CD4-positive, alpha-beta memory T cell (primary cell): ENCODE results near the gene KIF2A. TPM values are rescaled to one million over a fixed set of nuclear protein-coding genes. Genes with fewer than 3 reads are reported as not detected.
A peak's percentile ranks its signal among the peaks of the same experiment; 100 is the strongest.

ENCODE experiments used
- CTCF ChIA-PET: fragments of 350-600 bp; sonication (Branson Sonifier 250); formaldehyde crosslinking; loops from one replicate; lab custom pipeline; 2021; ENCODE audit warnings: inconsistent platforms; ENCODE audit not compliant: partially characterized antibody; lab: Charles Lee
- POLR2A ChIA-PET: fragments of 350-600 bp; sonication (Branson Sonifier 250); formaldehyde crosslinking; loops from one replicate; lab custom pipeline; 2021; ENCODE audit not compliant: partially characterized antibody; lab: Charles Lee
- DNase-seq, 5 donors: peaks; one replicate each; pipeline versions ENCODE4 v3.0.0 to v3.0.0-alpha.2; 2020 to 2022; ENCODE audit warnings: mixed read lengths in 1 of 5
- H3K27ac ChIP-seq: one replicate; pipeline ENCODE4 v1.7.0; 2013; ENCODE audit warnings: low read depth, low read length
- H3K27me3 ChIP-seq: 2 replicates; pipeline ENCODE4 v1.7.0; 2013; ENCODE audit warnings: mild to moderate bottlenecking, low read length, moderate library complexity; ENCODE audit not compliant: insufficient read depth
- H3K36me3 ChIP-seq: 2 replicates; pipeline ENCODE4 v1.7.0; 2013; ENCODE audit warnings: mild to moderate bottlenecking, low read length, moderate library complexity; ENCODE audit not compliant: insufficient read depth
- H3K4me1 ChIP-seq: 2 replicates; pipeline ENCODE4 v1.7.0; 2013; ENCODE audit warnings: mild to moderate bottlenecking, low read length, moderate library complexity; ENCODE audit not compliant: insufficient read depth
- H3K4me3 ChIP-seq, 2 donors: one replicate each; pipeline ENCODE4 v1.7.0; 2013; ENCODE audit warnings: low read length in 2 of 2, mild to moderate bottlenecking in 1 of 2
- H3K9me3 ChIP-seq, 2 donors: one replicate each; pipeline ENCODE4 v1.7.0; 2013; ENCODE audit warnings: low read length in 2 of 2, control low read depth in 1 of 2; ENCODE audit not compliant: control insufficient read depth in 1 of 2
- H3K27ac Mint-ChIP-seq, 7 donors: one replicate each; pipeline ENCODE4 v1.8.0; 2020 to 2021; ENCODE audit warnings: mixed read lengths in 7 of 7, mild to moderate bottlenecking in 6 of 7, inconsistent platforms in 3 of 7, moderate library complexity in 3 of 7
- H3K27me3 Mint-ChIP-seq, 2 donors: one replicate each; pipeline ENCODE4 v1.8.0; 2020 to 2021; ENCODE audit warnings: mixed read lengths in 2 of 2
- H3K36me3 Mint-ChIP-seq, 2 donors: one replicate each; pipeline ENCODE4 v1.8.0; 2020 to 2021; ENCODE audit warnings: mixed read lengths in 2 of 2, inconsistent platforms in 1 of 2, mild to moderate bottlenecking in 1 of 2
- H3K4me1 Mint-ChIP-seq, 4 donors: one replicate each; pipeline ENCODE4 v1.8.0; 2020 to 2021; ENCODE audit warnings: mixed read lengths in 4 of 4, mild to moderate bottlenecking in 1 of 4
- H3K4me3 Mint-ChIP-seq, 8 donors: one replicate each; pipeline ENCODE4 v1.8.0; 2020 to 2021; ENCODE audit warnings: mixed read lengths in 8 of 8, mild to moderate bottlenecking in 7 of 8, moderate library complexity in 6 of 8, inconsistent platforms in 3 of 8
- H3K9me3 Mint-ChIP-seq, 8 donors: one replicate each; pipeline ENCODE4 v1.8.0; 2020 to 2021; ENCODE audit warnings: mixed read lengths in 8 of 8, mild to moderate bottlenecking in 5 of 8, inconsistent platforms in 3 of 8, moderate library complexity in 1 of 8
- intact Hi-C: fragments of 100-400 bp; cut with micrococcal nuclease; formaldehyde crosslinking; loops from one replicate; pipeline ENCODE4 v1.15.1; 2023
- polyA plus RNA-seq, 2 donors: library from polyadenylated mRNA; unstranded; fragments of 300-500 nt; fragmentation: Illumina TruSeq; gene quantifications; one replicate each; pipeline ENCODE4 v1.2.3, GENCODE V29; 2021
- total RNA-seq, 2 experiments: library from RNA; stranded (reverse); gene quantifications; one replicate each; pipeline ENCODE4 v1.2.3, GENCODE V29; 2021

Gene KIF2A
- total and polyA plus RNA-seq, 4 experiments from 2014 or later, result 133 to 158 (median 154) TPM

- H3K27ac Mint-ChIP-seq, result peak overlapping the region in 4 of 7 donors; percentile 5 to 65 (median 12)
- intact Hi-C loops, result no loop called here
These were observed 66.6 kb downstream of the KIF2A start for GRCh38 chr5:62372600-62372999.

GRCh38 chr5:62373382-62373781 is 67.4 kb downstream of the KIF2A start:
- Mint-ChIP-seq H3K36me3 (peaks cover 19 to 60% of the 10 kb centered on the region in 2 donors), H3K4me1 (peaks cover 0 to 4% (median 3%) of the 10 kb centered on the region in 4 donors), H3K27me3 (no peaks in the 10 kb centered on the region), H3K4me3 (no peak overlapping the region), H3K9me3 (no peaks in the 10 kb centered on the region), H3K27ac (peak overlapping the region in 2 of 7 donors; percentile 36 to 60)
- ChIA-PET CTCF (no interaction called here), POLR2A (no interaction called here)
- no peak overlapping the region for H3K4me3 ChIP-seq
- intact Hi-C loops, result no loop called here
- no peaks in the 10 kb centered on the region for H3K27me3 ChIP-seq
- DNase-seq, result no peak
- H3K36me3 ChIP-seq, result peaks cover 45% of the 10 kb centered on the region
- H3K27ac ChIP-seq, result no peak overlapping the region
- no peaks in the 10 kb centered on the region for H3K4me1 ChIP-seq
- H3K9me3 ChIP-seq, result no peaks in the 10 kb centered on the region

More at GRCh38 chr5:62372600-62372999, 66.6 kb downstream of the KIF2A start:
- ChIA-PET CTCF (no interaction called here), POLR2A (no interaction called here)
- H3K36me3 ChIP-seq, result peaks cover 37% of the 10 kb centered on the region
- H3K9me3 ChIP-seq, result no peaks in the 10 kb centered on the region
- H3K27me3 ChIP-seq, result no peaks in the 10 kb centered on the region
- Mint-ChIP-seq H3K36me3 (peaks cover 16 to 53% of the 10 kb centered on the region in 2 donors), H3K4me1 (peaks cover 0 to 4% (median 3%) of the 10 kb centered on the region in 4 donors), H3K27me3 (no peaks in the 10 kb centered on the region), H3K9me3 (no peaks in the 10 kb centered on the region), H3K4me3 (no peak overlapping the region)
- H3K27ac ChIP-seq, result no peak overlapping the region
- H3K4me1 ChIP-seq, result no peaks in the 10 kb centered on the region
- no peak for DNase-seq
- no peak overlapping the region for H3K4me3 ChIP-seq

DNA sequence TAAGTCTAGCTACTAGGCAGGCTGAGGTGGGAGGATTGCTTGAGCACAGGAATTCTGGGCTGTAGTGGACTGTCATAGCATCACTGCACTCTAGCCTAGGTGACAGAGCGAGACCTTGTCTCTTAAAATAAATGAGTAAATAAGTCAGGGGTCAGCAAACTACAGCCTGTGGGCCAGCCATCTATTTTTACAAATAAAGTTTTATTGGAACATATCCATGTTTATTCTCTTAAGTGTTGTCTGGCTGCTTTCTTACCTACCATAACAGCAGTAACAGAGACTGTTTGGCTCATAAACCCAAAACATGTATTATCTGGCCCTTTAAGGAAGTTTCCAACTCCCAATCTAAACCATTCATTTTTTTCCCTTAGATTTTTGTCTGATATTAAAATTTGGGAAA is 68.1 kb downstream of the KIF2A start:
- Mint-ChIP-seq H3K36me3 (peaks cover 21 to 62% of the 10 kb centered on the region in 2 donors), H3K9me3 (no peaks in the 10 kb centered on the region), H3K4me1 (peaks cover 0 to 4% (median 1%) of the 10 kb centered on the region in 4 donors), H3K27me3 (no peaks in the 10 kb centered on the region), H3K27ac (peak overlapping the region in 2 of 7 donors; percentile 41 to 60), H3K4me3 (no peak overlapping the region)
- DNase-seq, result no peak
- no peaks in the 10 kb centered on the region for H3K4me1 ChIP-seq
- H3K27ac ChIP-seq, result no peak overlapping the region
- peaks cover 49% of the 10 kb centered on the region for H3K36me3 ChIP-seq
- no peaks in the 10 kb centered on the region for H3K9me3 ChIP-seq
- H3K4me3 ChIP-seq, result no peak overlapping the region
- intact Hi-C loops, result no loop called here
- CTCF ChIA-PET, result no interaction called here
- H3K27me3 ChIP-seq, result no peaks in the 10 kb centered on the region
- POLR2A ChIA-PET, result no interaction called here

DNA sequence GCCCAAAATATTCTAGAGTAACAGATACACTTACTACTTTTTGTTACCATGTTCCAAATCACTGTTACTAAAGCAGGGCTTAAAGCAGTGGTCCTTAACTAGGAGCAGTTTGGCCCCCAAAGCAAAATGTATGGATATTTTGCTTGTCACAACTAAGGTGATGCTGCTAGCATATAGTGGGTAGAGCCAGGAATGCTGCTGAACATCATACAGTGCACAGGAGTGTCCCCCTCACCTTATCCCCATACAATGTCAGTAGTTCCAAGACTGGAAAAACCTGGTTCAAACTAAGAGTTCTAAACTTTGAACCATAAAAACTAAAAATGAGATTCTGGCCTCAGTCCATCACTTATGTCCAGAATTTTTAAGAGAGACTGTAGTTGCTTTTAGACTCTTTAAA is 69.6 kb downstream of the KIF2A start:
- peaks cover 23 to 68% of the 10 kb centered on the region in 2 donors for H3K36me3 Mint-ChIP-seq
- Histone ChIP-seq H3K27me3 (no peaks in the 10 kb centered on the region), H3K9me3 (no peaks in the 10 kb centered on the region), H3K27ac (no peak overlapping the region), H3K4me3 (no peak overlapping the region), H3K4me1 (no peaks in the 10 kb centered on the region), H3K36me3 (peaks cover 55% of the 10 kb centered on the region)
- no peaks in the 10 kb centered on the region for H3K27me3 Mint-ChIP-seq
- peak overlapping the region in 1 of 7 donors; percentile 35 for H3K27ac Mint-ChIP-seq
- ChIA-PET CTCF (no interaction called here), POLR2A (no interaction called here)
- no peak overlapping the region for H3K4me3 Mint-ChIP-seq
- intact Hi-C loops, result no loop called here
- no peaks in the 10 kb centered on the region for H3K9me3 Mint-ChIP-seq
- H3K4me1 Mint-ChIP-seq, result peaks cover 0 to 2% (median under 1%) of the 10 kb centered on the region in 4 donors
- DNase-seq, result no peak

- no peaks in the 10 kb centered on the region for H3K27me3 Mint-ChIP-seq
- Histone ChIP-seq H3K27me3 (no peaks in the 10 kb centered on the region), H3K4me3 (no peak overlapping the region), H3K36me3 (peaks cover 60% of the 10 kb centered on the region), H3K4me1 (no peaks in the 10 kb centered on the region), H3K27ac (no peak overlapping the region), H3K9me3 (no peaks in the 10 kb centered on the region)
- no peak for DNase-seq
- POLR2A ChIA-PET, result no interaction called here
- no peak overlapping the region for H3K4me3 Mint-ChIP-seq
- CTCF ChIA-PET, result no interaction called here
- H3K9me3 Mint-ChIP-seq, result no peaks in the 10 kb centered on the region
- peak overlapping the region in 2 of 7 donors; percentile 35 to 75 for H3K27ac Mint-ChIP-seq
- intact Hi-C loops, result no loop called here
- peaks cover 0 to 2% (median 0%) of the 10 kb centered on the region in 4 donors for H3K4me1 Mint-ChIP-seq
- peaks cover 24 to 71% of the 10 kb centered on the region in 2 donors for H3K36me3 Mint-ChIP-seq
These were observed 70.1 kb downstream of the KIF2A start for GRCh38 chr5:62376064-62376463.

GRCh38 chr5:62385131-62385530 is 79.1 kb downstream of the KIF2A start:
- H3K27me3 ChIP-seq, result no peaks in the 10 kb centered on the region
- peak overlapping the region in 2 of 7 donors; percentile 10 to 29 for H3K27ac Mint-ChIP-seq
- intact Hi-C loops, result no loop called here
- ChIA-PET POLR2A (interaction anchor here (1.0 to 3.2 kb wide), 3 partner anchors 18 to 23 kb away, joined by 3 to 25 read pairs (median 5); partner anchors contain the start of gene DIMT1), CTCF (interaction anchor here (0.9 kb wide), 1 partner anchor 41 kb away, joined by 3 read pairs; no protein-coding TSS in a partner anchor)
- no peak for DNase-seq
- no peaks in the 10 kb centered on the region for H3K4me1 ChIP-seq
- no peaks in the 10 kb centered on the region for H3K9me3 Mint-ChIP-seq
- no peaks in the 10 kb centered on the region for H3K27me3 Mint-ChIP-seq
- no peak overlapping the region for H3K27ac ChIP-seq
- no peaks in the 10 kb centered on the region for H3K4me1 Mint-ChIP-seq
- no peak overlapping the region for H3K4me3 ChIP-seq
- H3K36me3 ChIP-seq, result peaks cover 52% of the 10 kb centered on the region
- peaks cover 35 to 64% of the 10 kb centered on the region in 2 donors for H3K36me3 Mint-ChIP-seq
- no peaks in the 10 kb centered on the region for H3K9me3 ChIP-seq
- H3K4me3 Mint-ChIP-seq, result no peak overlapping the region

- peak overlapping the region in 3 of 7 donors; percentile 6 to 54 (median 51) for H3K27ac Mint-ChIP-seq
- POLR2A ChIA-PET, result interaction anchor here (3.2 kb wide), 1 partner anchor 17 kb away, joined by 25 read pairs; the partner anchor contains the start of gene DIMT1
These were observed 79.9 kb downstream of the KIF2A start for GRCh38 chr5:62385816-62386400.

More at GRCh38 chr5:62385816-62386400, 79.9 kb downstream of the KIF2A start:
- H3K27me3 Mint-ChIP-seq, result no peaks in the 10 kb centered on the region
- Histone ChIP-seq H3K36me3 (peaks cover 54% of the 10 kb centered on the region), H3K9me3 (no peaks in the 10 kb centered on the region), H3K4me3 (no peak overlapping the region), H3K27ac (no peak overlapping the region), H3K4me1 (no peaks in the 10 kb centered on the region), H3K27me3 (no peaks in the 10 kb centered on the region)
- DNase-seq, result no peak
- CTCF ChIA-PET, result interaction anchor here (1.8 kb wide), 1 partner anchor 58 kb away, joined by 5 read pairs; no protein-coding TSS in a partner anchor
- intact Hi-C loops, result no loop called here
- H3K4me3 Mint-ChIP-seq, result no peak overlapping the region
- H3K4me1 Mint-ChIP-seq, result peaks cover 0 to 4% (median 0%) of the 10 kb centered on the region in 4 donors
- H3K9me3 Mint-ChIP-seq, result no peaks in the 10 kb centered on the region
- H3K36me3 Mint-ChIP-seq, result peaks cover 29 to 64% of the 10 kb centered on the region in 2 donors
